Natural killer cell (primary cell): ENCODE data around the gene IL4I1. TPM values are rescaled to one million over a fixed set of nuclear protein-coding genes. Genes with fewer than 3 reads are reported as not detected.

ENCODE experiments used
- ATAC-seq, 3 donors: fragments of 150-1000 bp in 2 of 3; fragments of 200-7000 bp in 1 of 3; cut with Tn5 transposase; 1 replicate in 1 of 3; 2 replicates in 2 of 3; pipeline ENCODE4 v1.10.0; 2021; ENCODE audit warnings: mild to moderate bottlenecking in 2 of 3, moderate library complexity in 2 of 3
- DNase-seq, 2 donors: peaks; one replicate each; pipeline versions ENCODE4 v3.0.0 to v3.0.0-alpha.2; 2013 to 2021; ENCODE audit warnings: mixed read lengths in 1 of 2
- H3K27ac ChIP-seq: one replicate; pipeline ENCODE4 v1.5.1; 2013; ENCODE audit warnings: mild to moderate bottlenecking, low read length
- H3K27me3 ChIP-seq: one replicate; pipeline ENCODE4 v1.6.1; 2013; ENCODE audit warnings: low read length; ENCODE audit not compliant: control insufficient read depth, insufficient read depth
- H3K36me3 ChIP-seq: one replicate; pipeline ENCODE4 v1.6.1; 2013; ENCODE audit warnings: low read length; ENCODE audit not compliant: control insufficient read depth, insufficient read depth
- H3K4me1 ChIP-seq: one replicate; pipeline ENCODE4 v1.6.1; 2013; ENCODE audit warnings: low read length; ENCODE audit not compliant: control insufficient read depth, insufficient read depth
- H3K4me3 ChIP-seq: one replicate; pipeline ENCODE4 v1.5.1; 2013; ENCODE audit warnings: low read length
- H3K9me3 ChIP-seq: one replicate; pipeline ENCODE4 v1.6.1; 2013; ENCODE audit warnings: low read length; ENCODE audit not compliant: control insufficient read depth, insufficient read depth
- H3K27ac Mint-ChIP-seq, 2 donors: one replicate each; pipeline ENCODE4 v1.8.0; 2022; ENCODE audit warnings: mild to moderate bottlenecking in 2 of 2, mixed read lengths in 2 of 2, moderate library complexity in 1 of 2
- H3K27me3 Mint-ChIP-seq, 2 donors: one replicate each; pipeline ENCODE4 v1.8.0; 2022; ENCODE audit warnings: low read depth in 2 of 2, mixed read lengths in 2 of 2
- H3K36me3 Mint-ChIP-seq: one replicate; pipeline ENCODE4 v1.8.0; 2022; ENCODE audit warnings: mixed read lengths
- H3K4me1 Mint-ChIP-seq, 2 donors: one replicate each; pipeline ENCODE4 v1.8.0; 2022; ENCODE audit warnings: mixed read lengths in 2 of 2
- H3K4me3 Mint-ChIP-seq: one replicate; pipeline ENCODE4 v1.8.0; 2022; ENCODE audit warnings: mild to moderate bottlenecking, moderate library complexity, mixed read lengths
- H3K9me3 Mint-ChIP-seq, 2 donors: one replicate each; pipeline ENCODE4 v1.8.0; 2022; ENCODE audit warnings: mixed read lengths in 2 of 2
- WGBS: methylation state at CpG from one replicate; pipeline ENCODE4 v1.1.7; 2013; ENCODE audit warnings: missing lambda C conversion rate; ENCODE audit not compliant: insufficient coverage; 5-methylcytosine and 5-hydroxymethylcytosine counted together
- intact Hi-C: fragments of 100-400 bp; cut with micrococcal nuclease; formaldehyde crosslinking; loops from one replicate; pipeline ENCODE4 v1.14.2; 2022
- total RNA-seq, 4 donors: library from RNA; stranded (reverse); fragments of 120-200 nt in 1 of 4; gene quantifications; one replicate each; pipeline versions ENCODE4 v1.2.3 to v1.2.4, GENCODE V29; 2013 to 2022
- TF ChIP-seq, protein P1 (sequence below): fragments of 200-600 bp; IDR thresholded peaks from one replicate; pipeline ENCODE4 v1.8.0; 2022; ENCODE audit warnings: antibody characterized with exemption

The IL4I1 gene
- total RNA-seq, 3 donors from 2014 or later (not counting 1 experiment from before 2014, with no cell fraction given): 3.0 to 3.8 (median 3.4) TPM

DNA sequence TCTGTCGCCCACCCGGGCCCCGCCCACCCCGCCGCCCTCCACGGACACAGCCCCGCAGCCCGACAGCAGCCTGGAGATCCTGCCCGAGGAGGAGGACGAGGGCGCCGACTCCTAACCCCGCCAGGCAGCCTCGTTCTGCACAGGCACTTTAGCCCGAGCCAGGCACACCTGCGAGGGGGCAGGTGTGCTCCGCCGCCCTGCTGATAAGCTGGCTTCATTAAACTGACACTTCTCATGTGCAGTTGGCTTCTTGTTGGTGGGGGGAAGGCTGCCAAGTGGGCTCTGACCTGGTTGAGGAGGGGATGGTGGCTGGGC is 8.2 kb downstream of the IL4I1 start:
- Mint-ChIP-seq H3K4me3 (no peak overlapping the region), H3K9me3 (no peaks in the 10 kb centered on the region), H3K4me1 (peaks cover 0 to 8% of the 10 kb centered on the region in 2 donors), H3K36me3 (no peaks in the 10 kb centered on the region), H3K27ac (no peak overlapping the region), H3K27me3 (no peaks in the 10 kb centered on the region)
- no peaks in the 10 kb centered on the region for H3K9me3 ChIP-seq
- H3K4me1 ChIP-seq: peaks cover 13% of the 10 kb centered on the region
- no peak for ATAC-seq
- no peak for DNase-seq
- intact Hi-C loops: no loop called here
- no peaks in the 10 kb centered on the region for H3K27me3 ChIP-seq
- TF ChIP-seq, protein P1, sequence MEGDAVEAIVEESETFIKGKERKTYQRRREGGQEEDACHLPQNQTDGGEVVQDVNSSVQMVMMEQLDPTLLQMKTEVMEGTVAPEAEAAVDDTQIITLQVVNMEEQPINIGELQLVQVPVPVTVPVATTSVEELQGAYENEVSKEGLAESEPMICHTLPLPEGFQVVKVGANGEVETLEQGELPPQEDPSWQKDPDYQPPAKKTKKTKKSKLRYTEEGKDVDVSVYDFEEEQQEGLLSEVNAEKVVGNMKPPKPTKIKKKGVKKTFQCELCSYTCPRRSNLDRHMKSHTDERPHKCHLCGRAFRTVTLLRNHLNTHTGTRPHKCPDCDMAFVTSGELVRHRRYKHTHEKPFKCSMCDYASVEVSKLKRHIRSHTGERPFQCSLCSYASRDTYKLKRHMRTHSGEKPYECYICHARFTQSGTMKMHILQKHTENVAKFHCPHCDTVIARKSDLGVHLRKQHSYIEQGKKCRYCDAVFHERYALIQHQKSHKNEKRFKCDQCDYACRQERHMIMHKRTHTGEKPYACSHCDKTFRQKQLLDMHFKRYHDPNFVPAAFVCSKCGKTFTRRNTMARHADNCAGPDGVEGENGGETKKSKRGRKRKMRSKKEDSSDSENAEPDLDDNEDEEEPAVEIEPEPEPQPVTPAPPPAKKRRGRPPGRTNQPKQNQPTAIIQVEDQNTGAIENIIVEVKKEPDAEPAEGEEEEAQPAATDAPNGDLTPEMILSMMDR: no peak
- 88% methylated on average over 18 of the region's 18 CpGs for WGBS
- peaks cover 15% of the 10 kb centered on the region for H3K36me3 ChIP-seq
- H3K27ac ChIP-seq: no peak overlapping the region
- H3K4me3 ChIP-seq: no peak overlapping the region

DNA sequence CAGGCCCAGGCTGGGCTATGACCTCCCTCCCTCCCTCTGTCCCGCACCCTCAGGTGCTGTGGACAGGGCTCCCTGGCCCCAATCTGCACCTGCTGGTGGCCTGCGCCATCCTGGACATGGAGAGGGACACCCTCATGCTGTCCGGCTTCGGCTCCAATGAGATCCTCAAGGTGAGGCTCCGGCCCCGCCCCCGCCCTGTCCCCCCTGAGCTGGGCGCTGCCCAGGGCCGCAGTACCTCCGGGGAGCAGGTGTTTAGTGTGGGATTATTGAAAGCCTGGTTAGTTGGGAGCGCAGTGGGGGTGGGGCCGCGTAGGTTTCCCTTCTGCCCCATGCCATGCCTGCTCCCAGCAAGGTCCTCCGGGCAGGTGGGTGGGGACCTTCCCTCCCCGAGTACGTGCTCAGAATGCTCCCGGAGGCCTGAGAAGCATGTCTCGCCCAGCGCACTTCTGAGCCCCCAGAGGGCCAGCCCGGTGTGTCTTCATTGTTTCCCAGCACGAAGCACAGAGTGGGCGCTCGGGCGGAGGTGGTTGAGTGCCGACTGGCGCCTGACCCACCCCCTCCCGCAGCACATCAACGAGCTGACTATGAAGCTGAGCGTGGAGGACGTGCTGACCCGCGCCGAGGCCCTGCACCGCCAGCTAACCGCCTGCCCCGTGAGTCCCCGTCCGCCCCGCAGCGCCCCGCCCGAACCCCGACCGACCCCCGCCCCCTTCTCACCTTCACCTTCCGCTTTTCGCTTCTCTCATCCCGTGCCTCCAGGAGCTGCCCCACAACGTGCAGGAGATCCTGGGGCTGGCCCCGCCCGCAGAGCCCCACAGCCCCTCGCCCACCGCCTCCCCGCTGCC is 8.8 kb downstream of the IL4I1 start:
- H3K4me3 Mint-ChIP-seq: no peak overlapping the region
- H3K4me1 Mint-ChIP-seq: peaks cover 0 to 8% of the 10 kb centered on the region in 2 donors
- no peaks in the 10 kb centered on the region for H3K27me3 Mint-ChIP-seq
- intact Hi-C loops: no loop called here
- WGBS: 90% methylated on average over 50 of the region's 54 CpGs
- H3K9me3 ChIP-seq: no peaks in the 10 kb centered on the region
- TF ChIP-seq, protein P1: no peak
- peaks cover 21% of the 10 kb centered on the region for H3K36me3 ChIP-seq
- ATAC-seq (no peak), DNase-seq (no peak)
- H3K27ac Mint-ChIP-seq: no peak overlapping the region
- H3K4me3 ChIP-seq: no peak overlapping the region
- no peaks in the 10 kb centered on the region for H3K27me3 ChIP-seq
- no peaks in the 10 kb centered on the region for H3K36me3 Mint-ChIP-seq
- H3K27ac ChIP-seq: no peak overlapping the region
- H3K4me1 ChIP-seq: peaks cover 13% of the 10 kb centered on the region
- H3K9me3 Mint-ChIP-seq: no peaks in the 10 kb centered on the region

DNA sequence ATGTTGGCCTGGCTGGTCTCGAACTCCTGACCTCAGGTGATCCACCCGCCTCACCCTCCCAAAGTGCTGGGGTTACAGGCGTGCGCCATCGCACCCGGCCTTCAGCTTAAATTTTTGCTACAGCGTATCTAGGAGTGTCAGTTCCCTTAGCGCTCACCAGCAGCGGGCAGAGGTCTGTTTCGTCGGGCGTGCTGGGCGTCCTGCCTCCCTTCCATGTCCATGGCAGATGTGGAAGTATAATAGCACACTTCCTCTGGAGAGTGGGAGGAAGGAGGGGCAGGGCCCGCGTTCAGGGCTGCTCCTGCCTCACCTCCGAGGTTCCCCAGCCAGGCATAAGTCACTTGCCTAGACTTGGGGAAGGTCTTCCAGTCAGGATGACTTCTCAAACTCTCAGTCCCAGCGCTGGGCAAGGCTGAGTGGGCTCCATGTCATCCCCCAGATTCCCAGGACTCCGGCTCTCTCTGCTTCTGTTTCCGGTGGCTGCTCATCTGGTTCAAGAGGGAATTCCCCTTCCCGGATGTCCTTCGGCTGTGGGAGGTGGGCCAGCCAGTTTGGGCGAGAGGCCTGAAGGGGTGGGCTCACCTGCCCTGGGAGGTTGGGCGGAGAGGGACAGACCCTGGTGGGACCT is 9.5 kb downstream of the IL4I1 start:
- H3K4me1 ChIP-seq: peaks cover 13% of the 10 kb centered on the region
- no peak for ATAC-seq
- intact Hi-C loops: no loop called here
- H3K4me3 ChIP-seq: no peak overlapping the region
- no peaks in the 10 kb centered on the region for H3K27me3 ChIP-seq
- DNase-seq: no peak
- Mint-ChIP-seq H3K27me3 (no peaks in the 10 kb centered on the region), H3K4me3 (no peak overlapping the region), H3K27ac (no peak overlapping the region), H3K4me1 (peaks cover 0 to 9% of the 10 kb centered on the region in 2 donors), H3K36me3 (no peaks in the 10 kb centered on the region), H3K9me3 (no peaks in the 10 kb centered on the region)
- no peaks in the 10 kb centered on the region for H3K9me3 ChIP-seq
- WGBS: 89% methylated on average over 23 of the region's 23 CpGs
- no peak overlapping the region for H3K27ac ChIP-seq
- H3K36me3 ChIP-seq: peaks cover 28% of the 10 kb centered on the region
- TF ChIP-seq, protein P1: no peak
